Measurements from ENCODE around the gene INSL6.
"Not testable (repeated sequence)": the region's sequence is repeated elsewhere in the genome, so short reads cannot be mapped to it uniquely, and the experiment has no call there.

INSL6 gene, protein sequence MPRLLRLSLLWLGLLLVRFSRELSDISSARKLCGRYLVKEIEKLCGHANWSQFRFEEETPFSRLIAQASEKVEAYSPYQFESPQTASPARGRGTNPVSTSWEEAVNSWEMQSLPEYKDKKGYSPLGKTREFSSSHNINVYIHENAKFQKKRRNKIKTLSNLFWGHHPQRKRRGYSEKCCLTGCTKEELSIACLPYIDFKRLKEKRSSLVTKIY

DNA sequence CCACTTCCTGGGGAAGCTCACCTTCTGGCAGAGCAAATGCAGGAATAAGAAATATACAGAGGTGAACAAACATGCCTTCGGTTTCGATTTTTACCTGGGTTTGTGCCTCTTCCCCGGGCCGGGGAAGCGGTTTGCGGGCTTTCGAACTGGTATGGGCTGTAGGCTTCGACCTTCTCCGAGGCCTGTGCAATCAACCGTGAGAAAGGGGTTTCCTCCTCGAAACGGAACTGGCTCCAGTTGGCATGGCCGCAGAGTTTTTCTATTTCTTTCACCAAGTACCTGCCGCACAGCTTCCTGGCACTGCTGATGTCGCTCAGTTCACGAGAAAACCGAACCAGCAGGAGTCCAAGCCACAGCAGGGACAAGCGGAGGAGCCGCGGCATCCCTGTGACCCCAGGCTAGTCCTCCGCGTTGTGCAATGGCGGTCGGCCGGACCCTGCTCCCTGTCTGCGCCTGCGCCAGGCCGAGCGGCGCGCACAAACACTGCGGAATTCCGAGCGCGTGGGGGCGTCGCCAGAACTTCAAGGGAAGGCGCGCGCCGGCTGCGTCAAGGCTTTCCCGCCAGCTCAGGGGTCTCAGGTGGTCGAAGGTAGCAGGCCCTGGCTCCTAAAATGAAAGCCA, at the start of gene INSL6:
INSL6 (minus strand) TSS at position 420 of the 621 bp plus-strand sequence; CDS start at position 383, 37 bp downstream.
- no peak for DNase-seq

DNA sequence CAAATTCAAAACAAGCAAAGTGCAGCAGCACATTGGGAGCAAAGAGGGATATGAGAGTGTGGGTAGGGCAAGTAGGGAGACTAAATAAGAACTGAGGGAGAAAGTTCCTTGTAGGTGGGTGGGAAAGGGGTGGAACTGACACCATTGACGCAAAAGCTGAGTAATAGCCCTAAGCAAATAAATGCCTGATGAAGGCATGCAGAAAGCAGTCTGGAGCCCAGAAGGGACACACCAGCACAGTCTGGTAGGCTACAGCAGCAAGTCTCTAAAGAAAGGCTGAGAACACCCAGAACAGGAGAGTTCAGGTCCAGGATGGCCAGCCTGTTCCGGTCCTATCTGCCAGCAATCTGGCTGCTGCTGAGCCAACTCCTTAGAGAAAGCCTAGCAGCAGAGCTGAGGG, 45.8 kb upstream of the INSL6 start, which contains the start of gene INSL4:
INSL4 (plus strand) TSS at position 208 of the 400 bp plus-strand sequence; CDS start at position 313, 105 bp downstream.
- DNase-seq = no peak

DNA sequence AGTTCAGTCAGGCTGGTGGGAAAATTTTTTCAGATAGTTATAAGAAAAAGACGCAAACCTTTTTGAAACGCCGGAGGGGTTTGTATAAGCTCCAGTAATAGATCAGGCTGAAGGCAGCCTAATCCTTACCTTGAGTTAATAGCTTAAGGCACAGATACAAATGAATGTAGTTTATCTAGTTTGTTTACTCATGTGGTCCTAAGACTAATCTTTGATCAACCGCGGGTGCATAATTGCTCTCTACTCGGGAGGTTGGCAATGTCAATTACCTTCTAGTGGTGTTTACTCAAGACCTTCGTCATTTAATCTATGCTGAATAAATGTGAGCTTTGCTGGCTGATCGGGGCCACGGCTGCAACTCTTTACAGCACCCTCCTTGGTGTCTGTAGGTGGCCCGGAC, 45.1 kb upstream of the INSL6 start:
- no peak for DNase-seq

DNA sequence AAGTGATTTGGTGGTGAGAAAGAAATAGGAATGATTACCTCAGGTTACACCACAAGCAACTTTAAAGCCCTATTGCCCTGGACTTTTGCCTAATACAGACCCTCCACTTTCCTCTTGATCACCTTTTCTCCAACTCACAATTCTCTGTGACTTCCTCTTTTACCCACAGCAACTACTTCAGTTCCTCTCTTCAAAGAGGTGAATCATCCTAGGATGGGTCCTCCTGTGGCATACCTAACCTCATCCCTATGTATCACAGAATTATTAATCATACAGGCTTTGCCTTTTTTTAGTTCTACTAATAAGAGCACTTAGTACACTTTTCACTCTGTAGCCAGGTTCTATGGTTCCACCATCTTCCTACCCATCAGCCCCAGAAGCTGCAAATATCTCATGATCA, 19.6 kb upstream of the INSL6 start:
- DNase-seq = no peak

DNA sequence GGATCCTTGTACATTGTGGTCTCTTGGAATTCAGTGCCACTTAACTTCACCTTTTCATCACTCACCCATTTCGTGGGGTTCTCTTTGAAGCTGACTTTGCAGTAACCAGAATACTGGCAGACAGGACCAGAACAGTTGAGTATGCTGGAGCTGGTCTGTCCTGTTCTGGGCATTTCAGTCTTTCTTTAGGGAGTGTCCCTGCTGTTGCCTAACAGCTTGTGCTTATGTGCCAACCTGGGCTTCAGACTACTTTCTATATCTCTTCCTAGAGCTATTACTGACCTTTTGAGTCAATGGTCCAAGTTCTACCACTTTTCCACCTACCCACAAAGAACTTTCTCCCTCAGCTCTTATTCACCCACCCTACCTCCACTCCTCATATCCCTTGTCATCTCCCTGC, 10.0 kb upstream of the INSL6 start:
- no peak for DNase-seq

DNA sequence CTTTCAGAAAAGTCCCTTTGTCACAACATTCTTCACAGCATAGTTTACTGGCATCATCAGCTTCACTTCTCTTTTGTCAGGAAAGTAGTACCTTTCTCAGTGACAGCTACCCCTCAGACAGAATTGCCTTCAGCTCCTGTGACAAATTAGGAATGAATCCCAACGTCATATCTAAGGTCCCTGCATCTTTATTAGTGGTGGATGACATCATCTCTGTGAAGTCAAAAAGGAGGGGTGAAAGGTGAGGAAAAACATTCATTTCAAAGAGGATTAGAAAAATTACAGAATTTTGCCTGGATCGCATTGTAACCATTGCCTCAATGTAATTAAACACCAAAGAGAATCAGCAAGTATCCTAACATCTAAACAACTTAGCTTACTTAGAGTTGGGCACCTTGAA, 7.9 kb upstream of the INSL6 start:
- DNase-seq = no peak

DNA sequence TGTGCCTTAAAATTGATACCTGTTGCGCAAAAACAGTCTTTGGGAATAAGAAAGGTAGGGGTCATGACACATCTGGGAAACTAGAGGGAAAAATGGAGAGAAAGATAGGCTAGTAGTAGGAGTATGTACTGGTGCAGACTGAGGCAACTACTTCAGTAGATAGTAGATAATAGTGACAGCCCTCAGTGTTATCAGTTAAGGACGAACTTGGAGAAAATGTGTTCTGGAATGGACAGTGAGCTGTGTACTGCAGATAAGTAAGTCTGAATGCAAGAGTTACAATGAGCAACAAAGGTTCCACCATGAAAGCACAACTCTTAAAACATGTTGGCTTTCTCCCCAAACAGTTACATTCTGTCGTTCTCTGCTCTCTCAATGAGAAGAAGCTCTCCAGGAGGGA, 6.5 kb upstream of the INSL6 start:
- no peak for DNase-seq

DNA sequence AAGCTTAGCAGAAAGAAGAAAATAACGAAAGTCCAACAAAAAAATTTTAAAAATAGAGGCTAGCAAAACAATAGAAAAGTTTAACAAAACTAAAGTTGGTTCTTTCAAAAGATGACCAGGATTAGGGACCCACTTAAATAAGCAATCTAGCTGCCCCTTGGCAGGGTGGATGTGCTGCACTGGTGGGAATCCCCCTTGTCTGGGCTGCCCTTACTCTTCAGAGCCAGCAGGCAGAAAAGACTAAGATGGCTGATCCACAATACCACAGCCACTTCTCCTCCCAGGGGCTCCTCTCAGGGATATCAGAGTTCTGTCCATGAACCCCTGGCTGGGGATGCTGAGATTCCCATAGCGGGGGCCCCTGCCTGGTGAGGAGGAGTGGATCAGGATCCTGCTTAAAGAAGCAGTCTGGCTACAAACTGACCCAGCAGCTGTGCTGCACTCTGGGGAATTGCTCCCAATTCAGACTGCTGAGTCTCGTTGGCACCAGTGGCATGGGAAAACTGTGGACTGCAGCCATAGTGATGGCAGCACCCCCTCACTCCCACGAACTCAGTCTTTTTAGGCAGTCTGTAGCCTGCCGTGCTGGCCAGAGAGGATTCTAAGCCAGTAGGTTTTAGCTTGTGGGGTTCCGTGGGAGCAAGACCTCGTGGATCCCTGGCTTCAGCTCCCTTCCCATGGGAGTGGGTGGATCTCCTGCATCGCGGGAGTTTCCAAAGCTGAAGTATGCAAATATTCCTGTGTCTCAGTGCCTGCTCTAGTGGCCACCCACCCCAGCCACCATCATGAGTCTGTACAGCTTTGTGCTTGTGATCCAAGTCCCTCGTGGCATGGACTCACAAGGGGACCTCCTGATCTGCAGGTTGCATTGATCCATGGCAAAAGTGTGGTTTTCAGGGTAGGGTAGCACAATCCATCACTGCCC, 2.9 kb upstream of the INSL6 start:
- no peak for DNase-seq

DNA sequence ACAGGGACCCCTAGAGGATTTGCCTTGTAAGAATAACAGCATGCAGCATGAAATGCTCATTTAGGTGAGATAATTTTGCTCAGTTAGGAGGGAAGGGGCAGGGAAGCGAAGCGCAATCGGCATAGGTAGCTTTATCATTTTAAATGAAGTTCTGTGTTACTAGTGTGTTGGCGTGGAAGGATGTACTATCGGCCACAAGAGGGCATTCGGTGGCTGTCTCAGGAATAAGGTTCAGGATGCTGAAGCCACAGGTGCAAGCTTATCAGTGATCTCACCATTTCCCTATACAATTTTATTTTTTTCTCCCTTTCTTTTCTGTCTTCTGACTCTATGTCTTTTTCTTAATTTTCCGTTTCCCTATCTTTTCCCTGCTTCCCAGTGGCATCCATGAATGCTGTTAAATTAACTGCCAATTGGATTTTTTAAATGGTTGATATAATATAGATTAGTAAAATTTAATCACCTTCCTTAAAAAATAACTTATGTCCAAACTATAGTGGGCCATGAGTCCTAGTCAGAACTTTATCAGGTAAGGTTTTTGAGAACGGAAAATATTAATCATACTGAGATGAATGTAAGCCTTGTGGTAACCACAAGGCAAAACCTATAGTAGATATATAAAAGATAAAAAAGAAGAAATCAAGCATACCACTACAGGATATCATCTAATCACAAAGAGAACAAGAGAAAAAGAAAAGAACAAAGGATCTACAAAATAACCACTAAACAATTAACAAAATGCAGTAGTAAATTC, 1.2 kb upstream of the INSL6 start:
- DNase-seq = peak; percentile 36

DNA sequence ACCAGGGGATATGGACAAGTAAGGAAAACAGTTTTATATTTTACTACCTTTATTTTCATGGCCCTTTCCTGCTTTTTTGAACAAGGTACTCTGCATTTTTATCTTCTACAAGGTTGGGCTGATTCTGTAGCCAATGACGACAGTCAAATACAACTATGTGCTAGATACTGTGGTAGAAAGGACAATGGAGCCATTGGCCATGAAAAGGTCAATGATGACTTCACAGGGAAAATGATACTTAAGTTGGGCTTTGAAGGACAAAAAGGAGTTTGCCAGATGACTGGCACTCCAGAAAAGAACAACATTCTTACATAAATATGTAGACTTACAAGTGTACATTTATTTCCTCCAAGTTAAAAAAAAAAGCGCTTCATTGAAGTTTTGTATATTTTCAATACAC, 663 bp downstream of the INSL6 start:
- no peak for DNase-seq

DNA sequence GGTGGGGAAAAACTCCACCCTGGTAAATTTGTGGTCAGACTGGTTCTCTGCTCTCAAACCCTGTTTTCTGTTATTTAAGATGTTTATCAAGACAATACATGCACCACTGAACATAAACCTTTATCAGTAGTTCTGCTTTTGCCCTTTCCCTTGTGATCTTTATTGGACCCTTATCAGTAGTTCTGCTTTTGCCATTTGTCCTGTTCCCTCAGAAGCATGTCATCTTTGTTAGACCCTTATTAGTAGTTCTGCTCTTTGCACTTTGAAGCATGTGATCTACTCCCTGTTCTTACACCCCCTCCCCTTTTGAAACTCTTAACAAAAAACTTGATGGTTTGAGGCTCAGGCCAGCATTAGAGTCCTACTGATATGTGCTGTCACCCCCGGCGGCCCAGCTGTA, 4.8 kb downstream of the INSL6 start:
- DNase-seq = not testable (repeated sequence)

DNA sequence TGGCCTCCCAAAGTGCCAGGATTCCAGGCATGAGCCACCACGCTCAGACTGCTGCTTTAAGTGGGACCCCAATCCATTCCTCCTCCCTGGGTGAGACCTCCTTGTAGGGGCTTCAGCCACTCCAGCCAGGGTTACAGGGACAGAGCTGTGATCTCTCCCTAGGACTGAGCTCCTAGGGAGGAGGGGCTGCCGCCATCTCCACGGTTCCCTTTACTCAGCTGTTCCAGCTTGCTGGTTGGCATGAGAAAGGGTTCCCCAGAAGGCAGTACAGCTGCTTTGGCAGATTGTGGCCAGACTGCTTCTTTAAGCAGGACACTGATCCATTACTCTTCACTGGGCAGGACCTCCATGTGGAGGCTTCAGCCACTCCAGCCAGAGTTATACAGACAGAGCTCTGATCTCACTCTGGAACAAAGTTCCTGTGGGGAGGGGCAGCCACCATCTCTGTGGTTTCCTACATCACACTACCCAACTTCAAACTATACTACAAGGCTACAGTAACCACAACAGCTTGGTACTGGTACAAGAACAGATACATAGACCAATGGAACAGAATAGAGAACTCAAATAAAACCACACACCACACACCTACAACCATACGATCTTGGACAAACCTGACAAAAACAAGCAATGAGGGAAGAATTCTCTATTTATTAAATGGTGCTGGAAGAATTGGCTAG, 7.2 kb downstream of the INSL6 start:
- DNase-seq = no peak

DNA sequence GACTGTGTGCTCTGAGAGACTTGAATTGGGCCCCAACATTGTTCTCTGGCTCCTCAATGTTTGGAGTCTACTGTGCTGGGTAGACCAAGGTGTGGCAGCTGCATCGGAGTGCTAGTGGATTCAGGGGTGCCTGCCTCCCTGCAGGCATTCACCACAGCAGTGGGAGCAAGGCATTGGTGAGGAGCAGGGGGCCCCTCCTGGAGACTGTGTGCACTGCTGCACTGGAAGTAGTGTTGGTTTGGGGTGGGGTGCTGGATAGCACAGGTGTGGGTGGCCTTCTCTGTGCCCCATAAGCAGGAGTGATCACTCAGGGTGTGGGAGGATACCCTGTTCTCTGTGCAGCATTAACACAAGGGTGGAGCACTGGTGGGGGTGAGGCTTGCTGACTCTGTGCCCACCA, 39.2 kb downstream of the INSL6 start:
- DNase-seq = no peak

DNA sequence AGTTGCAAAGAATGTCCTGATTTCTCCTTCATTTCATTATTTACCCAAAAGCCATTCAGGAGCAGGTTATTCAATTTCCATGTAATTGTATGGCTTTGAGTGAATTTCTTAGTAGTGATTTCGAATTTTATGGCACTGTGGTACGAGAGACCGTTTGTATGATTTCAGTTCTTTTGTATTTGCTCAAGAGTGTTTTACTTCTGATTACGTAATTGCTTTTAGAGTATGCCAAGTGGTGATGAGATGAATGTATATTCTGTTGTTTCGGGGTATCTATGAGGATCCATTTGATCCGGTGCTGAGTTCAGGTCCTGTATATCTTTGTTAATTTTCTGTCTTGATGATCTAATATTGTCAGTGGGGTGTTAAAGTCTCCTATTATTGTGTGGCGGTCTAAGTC, 41.2 kb downstream of the INSL6 start:
- DNase-seq = no peak

DNA sequence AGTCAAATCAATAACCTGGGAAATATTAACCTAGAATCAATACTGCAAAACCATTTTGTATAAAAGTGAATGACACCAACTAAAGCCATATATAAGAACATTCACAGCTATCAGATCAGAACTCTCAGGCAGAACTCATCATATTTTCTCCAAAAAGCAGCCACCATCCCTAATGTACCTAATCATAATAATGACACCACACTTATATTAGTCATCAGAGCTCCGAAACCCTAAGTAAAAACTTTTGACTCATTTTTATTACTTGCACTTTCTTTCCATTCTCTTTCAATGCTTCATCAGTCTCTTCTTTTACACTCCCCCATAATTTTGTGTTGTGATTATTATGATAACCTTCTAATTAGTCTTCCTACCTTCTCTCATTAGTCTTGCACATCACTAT, 45.3 kb downstream of the INSL6 start:
- no peak for DNase-seq

DNA sequence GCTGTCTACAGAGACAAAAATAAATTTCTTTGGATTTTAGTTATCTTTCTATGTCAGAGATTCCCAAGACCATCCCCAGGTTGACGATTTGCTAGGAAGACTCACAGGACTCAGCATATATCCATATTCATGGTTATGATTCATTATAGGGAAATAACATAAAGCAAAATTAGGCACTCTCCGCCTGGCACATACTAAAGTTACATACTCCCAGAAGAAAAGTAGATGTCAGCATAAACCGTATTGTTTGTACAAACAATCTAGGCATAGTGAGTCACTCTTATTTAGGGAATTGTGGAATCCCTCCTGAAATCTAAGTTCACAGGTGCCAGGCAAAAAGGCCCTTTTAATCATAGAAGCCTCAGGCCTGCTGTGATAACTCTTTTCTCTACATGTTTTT, 62.9 kb downstream of the INSL6 start:
- no peak for DNase-seq

DNA sequence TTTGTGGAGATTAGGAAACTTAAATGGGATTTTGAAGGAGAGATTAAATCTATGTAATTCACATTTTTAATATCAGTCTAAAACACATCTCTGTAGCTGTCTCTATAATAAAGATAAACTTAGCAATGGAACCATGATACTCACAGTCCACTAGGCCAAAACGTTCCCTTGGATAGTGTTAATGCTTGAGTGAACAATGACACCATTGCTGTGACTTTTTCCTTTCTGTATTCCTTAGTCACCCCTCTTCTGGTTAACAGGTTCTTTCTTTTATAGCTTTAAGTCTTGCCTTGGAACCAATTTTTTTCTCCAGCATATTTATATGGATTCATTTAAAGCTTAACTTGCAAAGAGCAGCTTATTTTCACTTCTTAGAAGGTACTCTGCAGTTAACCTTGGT, 63.3 kb downstream of the INSL6 start:
- no peak for DNase-seq

DNA sequence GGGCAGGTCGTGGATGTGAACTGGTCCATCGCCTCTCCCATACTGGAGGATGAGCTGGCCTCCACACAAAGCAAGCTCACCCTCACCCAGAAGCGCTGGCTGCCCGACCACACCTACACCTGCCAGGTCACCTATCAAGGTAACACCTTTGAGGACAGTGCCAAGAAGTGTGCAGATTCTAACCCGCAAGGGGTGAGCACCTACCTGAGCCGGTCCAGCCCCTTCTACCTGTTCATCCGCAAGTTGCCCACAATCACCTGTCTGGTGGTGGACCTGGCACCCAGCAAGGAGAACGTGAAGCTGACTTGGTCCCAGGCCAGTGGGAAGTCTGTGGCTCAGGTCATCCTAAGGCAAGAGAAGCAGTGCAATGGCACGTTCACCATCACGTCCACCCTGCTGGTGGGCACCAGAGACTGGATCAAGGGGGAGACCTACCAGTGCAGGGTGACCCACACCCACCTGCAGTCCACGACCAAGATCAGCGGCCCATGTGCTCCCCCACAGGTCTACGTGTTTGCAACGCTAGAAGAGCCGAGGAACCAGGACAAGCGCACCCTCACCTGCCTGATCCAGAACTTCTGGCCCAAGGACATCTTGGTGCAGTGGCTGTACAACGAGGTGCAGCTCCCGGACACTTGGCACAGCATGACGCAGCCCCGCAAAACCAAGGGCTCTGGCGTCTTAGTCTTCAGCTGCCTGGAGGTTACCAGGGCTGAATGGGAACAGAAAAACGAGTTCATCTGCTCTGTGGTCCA, 71.3 kb downstream of the INSL6 start:
- DNase-seq = no peak

Data from femur (tissue), 1 donor.